ENCODE results near the gene MEIOSIN.

DNA sequence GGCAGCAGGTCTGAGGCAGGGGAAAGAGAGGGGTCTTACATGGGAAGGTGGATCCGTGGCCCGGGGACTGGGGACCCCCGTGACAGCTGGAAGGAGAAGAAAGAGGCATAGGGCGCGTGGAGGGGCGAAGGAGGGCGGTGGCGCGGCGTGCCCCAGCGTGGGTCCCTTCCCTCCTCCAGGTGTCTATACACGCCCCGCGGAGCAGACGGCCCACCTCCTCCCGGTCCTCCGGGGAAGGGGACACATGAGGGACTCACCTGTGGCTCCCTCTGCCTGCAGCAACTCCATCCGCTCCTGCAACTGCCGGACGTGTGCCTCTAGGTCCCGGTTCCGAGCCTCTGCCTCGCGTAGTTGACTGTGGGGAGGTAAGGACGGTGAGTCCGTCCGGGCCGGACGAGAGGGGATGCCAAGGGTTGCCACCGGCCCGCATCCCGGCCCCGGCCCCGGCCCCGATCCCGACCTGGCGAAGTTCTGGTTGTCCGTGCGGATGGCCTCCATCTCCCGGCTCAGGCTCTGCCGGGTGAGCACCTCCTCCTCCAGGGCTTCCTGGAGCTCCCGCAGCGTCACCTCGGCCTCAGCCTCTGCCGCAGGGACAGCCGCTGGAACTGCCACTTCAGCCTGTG, 38.2 kb downstream of the MEIOSIN start:
- TF ChIP-seq, protein P1, sequence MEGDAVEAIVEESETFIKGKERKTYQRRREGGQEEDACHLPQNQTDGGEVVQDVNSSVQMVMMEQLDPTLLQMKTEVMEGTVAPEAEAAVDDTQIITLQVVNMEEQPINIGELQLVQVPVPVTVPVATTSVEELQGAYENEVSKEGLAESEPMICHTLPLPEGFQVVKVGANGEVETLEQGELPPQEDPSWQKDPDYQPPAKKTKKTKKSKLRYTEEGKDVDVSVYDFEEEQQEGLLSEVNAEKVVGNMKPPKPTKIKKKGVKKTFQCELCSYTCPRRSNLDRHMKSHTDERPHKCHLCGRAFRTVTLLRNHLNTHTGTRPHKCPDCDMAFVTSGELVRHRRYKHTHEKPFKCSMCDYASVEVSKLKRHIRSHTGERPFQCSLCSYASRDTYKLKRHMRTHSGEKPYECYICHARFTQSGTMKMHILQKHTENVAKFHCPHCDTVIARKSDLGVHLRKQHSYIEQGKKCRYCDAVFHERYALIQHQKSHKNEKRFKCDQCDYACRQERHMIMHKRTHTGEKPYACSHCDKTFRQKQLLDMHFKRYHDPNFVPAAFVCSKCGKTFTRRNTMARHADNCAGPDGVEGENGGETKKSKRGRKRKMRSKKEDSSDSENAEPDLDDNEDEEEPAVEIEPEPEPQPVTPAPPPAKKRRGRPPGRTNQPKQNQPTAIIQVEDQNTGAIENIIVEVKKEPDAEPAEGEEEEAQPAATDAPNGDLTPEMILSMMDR (IDR thresholded peaks at IDR 0.05), result no peak
- TF ChIP-seq, protein P2, sequence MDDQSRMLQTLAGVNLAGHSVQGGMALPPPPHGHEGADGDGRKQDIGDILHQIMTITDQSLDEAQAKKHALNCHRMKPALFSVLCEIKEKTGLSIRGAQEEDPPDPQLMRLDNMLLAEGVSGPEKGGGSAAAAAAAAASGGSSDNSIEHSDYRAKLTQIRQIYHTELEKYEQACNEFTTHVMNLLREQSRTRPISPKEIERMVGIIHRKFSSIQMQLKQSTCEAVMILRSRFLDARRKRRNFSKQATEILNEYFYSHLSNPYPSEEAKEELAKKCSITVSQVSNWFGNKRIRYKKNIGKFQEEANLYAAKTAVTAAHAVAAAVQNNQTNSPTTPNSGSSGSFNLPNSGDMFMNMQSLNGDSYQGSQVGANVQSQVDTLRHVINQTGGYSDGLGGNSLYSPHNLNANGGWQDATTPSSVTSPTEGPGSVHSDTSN (IDR thresholded peaks at IDR 0.05), result no peak
- TF ChIP-seq TAF1 (IDR thresholded peaks at IDR 0.05; ENCODE audit: borderline replicate concordance, low read depth, low read length) (no peak), FOXM1 (IDR thresholded peaks at IDR 0.05; ENCODE audit: low read depth) (no peak), RFX5 (IDR thresholded peaks at IDR 0.05; ENCODE audit: low read length) (no peak), EZH2phosphoT487 (IDR thresholded peaks at IDR 0.05; ENCODE audit: borderline replicate concordance, low read depth) (no peak), MXI1 (IDR thresholded peaks at IDR 0.05; ENCODE audit: low read depth, low read length) (no peak)
- TF ChIP-seq, protein P3, sequence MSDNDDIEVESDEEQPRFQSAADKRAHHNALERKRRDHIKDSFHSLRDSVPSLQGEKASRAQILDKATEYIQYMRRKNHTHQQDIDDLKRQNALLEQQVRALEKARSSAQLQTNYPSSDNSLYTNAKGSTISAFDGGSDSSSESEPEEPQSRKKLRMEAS (IDR thresholded peaks at IDR 0.05; ENCODE audit: low read depth), result no peak
- TF ChIP-seq, protein P4, sequence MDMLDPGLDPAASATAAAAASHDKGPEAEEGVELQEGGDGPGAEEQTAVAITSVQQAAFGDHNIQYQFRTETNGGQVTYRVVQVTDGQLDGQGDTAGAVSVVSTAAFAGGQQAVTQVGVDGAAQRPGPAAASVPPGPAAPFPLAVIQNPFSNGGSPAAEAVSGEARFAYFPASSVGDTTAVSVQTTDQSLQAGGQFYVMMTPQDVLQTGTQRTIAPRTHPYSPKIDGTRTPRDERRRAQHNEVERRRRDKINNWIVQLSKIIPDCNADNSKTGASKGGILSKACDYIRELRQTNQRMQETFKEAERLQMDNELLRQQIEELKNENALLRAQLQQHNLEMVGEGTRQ (IDR thresholded peaks at IDR 0.05; ENCODE audit: borderline replicate concordance, low read depth, low read length), result no peak
- TF ChIP-seq, protein P5, sequence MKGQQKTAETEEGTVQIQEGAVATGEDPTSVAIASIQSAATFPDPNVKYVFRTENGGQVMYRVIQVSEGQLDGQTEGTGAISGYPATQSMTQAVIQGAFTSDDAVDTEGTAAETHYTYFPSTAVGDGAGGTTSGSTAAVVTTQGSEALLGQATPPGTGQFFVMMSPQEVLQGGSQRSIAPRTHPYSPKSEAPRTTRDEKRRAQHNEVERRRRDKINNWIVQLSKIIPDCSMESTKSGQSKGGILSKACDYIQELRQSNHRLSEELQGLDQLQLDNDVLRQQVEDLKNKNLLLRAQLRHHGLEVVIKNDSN (IDR thresholded peaks at IDR 0.05; ENCODE audit: borderline replicate concordance, low read depth), result no peak

Data from SK-N-SH (cell line).